Neural cell (in vitro differentiated cells): ENCODE results near the gene AFG1L. TPM values are rescaled to one million over a fixed set of nuclear protein-coding genes. Genes with fewer than 3 reads are reported as not detected.

ENCODE experiments used
- H2AFZ ChIP-seq: fragments of 200-600, 300-800 bp; sonication (generic), shearing (Covaris generic); 2 replicates; pipeline ENCODE4 v1.6.0; 2014; ENCODE audit warnings: low read depth, mild to moderate bottlenecking, antibody characterized with exemption, low read length, moderate library complexity
- H3F3A ChIP-seq: fragments of 200-600 bp; shearing (Covaris generic); 2 replicates; pipeline ENCODE4 v1.6.1; 2016; ENCODE audit warnings: mild to moderate bottlenecking, moderate library complexity, mixed read lengths, antibody characterized with exemption, low read length; ENCODE audit not compliant: insufficient read depth, poor library complexity, severe bottlenecking
- H3K27ac ChIP-seq: fragments of 200-600, 300-800 bp; sonication (generic), shearing (Covaris generic); 2 replicates; pipeline ENCODE4 v1.5.1; 2014; ENCODE audit warnings: mild to moderate bottlenecking, low read length, moderate library complexity
- H3K27me3 ChIP-seq: fragments of 300-800, 200-600 bp; sonication (generic), shearing (Covaris generic); 2 replicates; pipeline ENCODE4 v1.6.0; 2014; ENCODE audit warnings: mild to moderate bottlenecking, low read depth, low read length, moderate library complexity; ENCODE audit not compliant: insufficient read depth
- H3K36me3 ChIP-seq: fragments of 300-800, 200-600 bp; sonication (generic), shearing (Covaris generic); 2 replicates; pipeline ENCODE4 v1.5.1; 2014; ENCODE audit warnings: mild to moderate bottlenecking, antibody characterized with exemption, low read length, moderate library complexity; ENCODE audit not compliant: insufficient read depth
- H3K4me2 ChIP-seq: fragments of 300-800, 200-600 bp; sonication (generic), shearing (Covaris generic); 2 replicates; pipeline ENCODE4 v1.6.0; 2014; ENCODE audit warnings: mild to moderate bottlenecking, low read length
- H3K4me3 ChIP-seq: fragments of 300-800, 200-600 bp; sonication (generic), shearing (Covaris generic); 2 replicates; pipeline ENCODE4 v1.5.1; 2014; ENCODE audit warnings: mild to moderate bottlenecking, low read length, moderate library complexity
- H3K79me2 ChIP-seq: fragments of 200-600 bp; shearing (Covaris generic); replicated peaks from 2 replicates; pipeline ENCODE4 v1.6.0; 2014; ENCODE audit warnings: mild to moderate bottlenecking, low read length, moderate library complexity; ENCODE audit not compliant: insufficient read depth
- H3K9ac ChIP-seq: fragments of 300-800, 200-600 bp; sonication (generic), shearing (Covaris generic); 2 replicates; pipeline ENCODE4 v1.6.1; 2016; ENCODE audit warnings: mild to moderate bottlenecking, low read length, mixed read lengths
- H3K9me2 ChIP-seq: fragments of 200-600 bp; shearing (Covaris generic); 2 replicates; pipeline ENCODE4 v1.6.1; 2016; ENCODE audit warnings: mild to moderate bottlenecking, low read length, mixed read lengths; ENCODE audit not compliant: insufficient read depth
- H3K9me3 ChIP-seq: fragments of 200-600, 300-800 bp; sonication (generic), shearing (Covaris generic); 2 replicates; pipeline ENCODE4 v1.6.1; 2016; ENCODE audit warnings: mild to moderate bottlenecking, mixed run types, low read length, moderate library complexity, mixed read lengths
- H4K20me1 ChIP-seq: fragments of 200-600 bp; shearing (Covaris generic); 2 replicates; pipeline ENCODE4 v1.6.1; 2016; ENCODE audit warnings: mild to moderate bottlenecking, mixed run types; ENCODE audit not compliant: insufficient read depth
- CTCF ChIP-seq: fragments of 450-650 bp; IDR thresholded peaks from 2 replicates; pipeline ENCODE4 v1.5.1; 2014; ENCODE audit warnings: antibody characterized with exemption, mild to moderate bottlenecking, moderate library complexity; ENCODE audit not compliant: poor library complexity, severe bottlenecking
- EP300 ChIP-seq: fragments of 450-650 bp; conservative IDR thresholded peaks from 2 replicates; pipeline ENCODE4 v1.6.1; 2014; ENCODE audit warnings: antibody characterized with exemption, mild to moderate bottlenecking, moderate library complexity; ENCODE audit not compliant: poor library complexity, severe bottlenecking
- EZH2 ChIP-seq: fragments of 200-600, 300-800 bp; shearing (Covaris generic), sonication (generic); IDR thresholded peaks from 2 replicates; pipeline ENCODE4 v1.6.1; 2014; ENCODE audit warnings: antibody characterized with exemption, low read length, borderline replicate concordance, mild to moderate bottlenecking; ENCODE audit not compliant: insufficient read depth, poor library complexity, severe bottlenecking
- MXI1 ChIP-seq: fragments of 450-650 bp; conservative IDR thresholded peaks from 2 replicates; pipeline ENCODE4 v1.6.1; 2014; ENCODE audit warnings: antibody characterized with exemption, mild to moderate bottlenecking; ENCODE audit not compliant: poor library complexity, severe bottlenecking
- POLR2AphosphoS5 ChIP-seq: IDR thresholded peaks from 2 replicates; pipeline ENCODE4 v1.6.1; 2012
- RAD21 ChIP-seq: fragments of 450-650 bp; conservative IDR thresholded peaks from 2 replicates; pipeline ENCODE4 v1.6.1; 2014; ENCODE audit warnings: antibody characterized with exemption, mild to moderate bottlenecking, moderate library complexity
- REST ChIP-seq: IDR thresholded peaks from 2 replicates; pipeline ENCODE4 v1.6.1; 2012; ENCODE audit warnings: borderline replicate concordance
- SMC3 ChIP-seq: fragments of 450-650 bp; conservative IDR thresholded peaks from 2 replicates; pipeline ENCODE4 v1.6.1; 2014; ENCODE audit warnings: antibody characterized with exemption, mild to moderate bottlenecking, moderate library complexity; ENCODE audit not compliant: poor library complexity
- TAF1 ChIP-seq: IDR thresholded peaks from 2 replicates; pipeline ENCODE4 v1.6.1; 2012; ENCODE audit warnings: low read depth
- polyA plus RNA-seq: library from polyadenylated mRNA; depleted of rRNA; stranded (reverse); fragments of >200 nt; gene quantifications from 2 replicates; pipeline ENCODE4 v1.2.3, GENCODE V29; 2014

Gene AFG1L
- polyA plus RNA-seq, 1 donor from 2014 or later: 3.3 TPM

DNA sequence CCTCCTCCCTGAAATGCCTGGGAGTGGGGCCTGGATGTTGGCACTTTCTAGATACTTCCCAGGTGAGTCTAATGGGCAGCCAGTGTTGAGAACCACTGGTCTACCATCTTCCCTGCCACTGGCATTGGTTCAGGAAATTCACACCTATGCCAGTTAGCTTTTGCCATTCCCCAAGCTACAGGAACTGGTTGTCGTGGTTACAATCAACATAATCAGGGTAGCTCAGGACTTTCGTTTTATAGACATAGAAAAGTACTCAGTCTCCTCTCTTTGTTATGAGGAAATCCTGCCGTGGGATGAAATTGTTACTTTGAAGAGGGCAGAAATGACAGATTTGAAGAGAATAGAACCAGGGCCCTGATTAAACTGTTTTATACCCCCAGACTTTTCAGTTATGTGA lies 137.9 kb downstream of the AFG1L start:
- no peaks in the 10 kb centered on the region for H3K27me3 ChIP-seq
- H3K9me2 ChIP-seq: no peaks in the 10 kb centered on the region
- H3K27ac ChIP-seq: no peak overlapping the region
- H3K36me3 ChIP-seq: no peaks in the 10 kb centered on the region
- no peak overlapping the region for H2AFZ ChIP-seq
- H3F3A ChIP-seq: no peaks in the 10 kb centered on the region
- no peak for TF ChIP-seq TAF1
- no peak for TF ChIP-seq EZH2
- no peak for TF ChIP-seq CTCF
- TF ChIP-seq REST: no peak
- TF ChIP-seq SMC3: no peak
- no peak for TF ChIP-seq EP300
- TF ChIP-seq MXI1: no peak
- no peak for TF ChIP-seq RAD21
- no peak for TF ChIP-seq POLR2AphosphoS5
- no peaks in the 10 kb centered on the region for H3K9me3 ChIP-seq
- no peak overlapping the region for H3K4me2 ChIP-seq
- no peaks in the 10 kb centered on the region for H4K20me1 ChIP-seq
- H3K9ac ChIP-seq: no peak overlapping the region
- no peaks in the 10 kb centered on the region for H3K79me2 ChIP-seq
- no peak overlapping the region for H3K4me3 ChIP-seq

DNA sequence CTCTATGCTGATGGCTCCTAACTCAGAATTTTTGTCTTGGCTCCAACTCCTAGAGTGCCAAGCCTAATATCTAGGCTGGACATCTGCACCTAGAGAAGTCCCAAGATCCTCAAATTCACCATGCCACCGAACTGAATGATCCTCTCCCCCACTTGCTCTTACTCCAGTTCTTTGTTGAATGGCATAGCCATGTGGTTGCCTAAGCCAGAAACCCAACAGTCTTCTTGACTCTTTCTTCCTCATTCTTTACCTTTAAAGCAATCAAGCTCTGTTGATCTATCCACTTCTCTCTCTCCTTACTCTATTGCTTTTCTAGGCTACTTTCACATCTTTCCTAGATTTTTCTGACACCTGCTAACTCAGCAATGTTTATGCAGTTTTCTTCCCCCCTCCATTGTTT lies 139.4 kb downstream of the AFG1L start:
- TF ChIP-seq MXI1 (no peak), CTCF (no peak), REST (no peak), RAD21 (no peak), POLR2AphosphoS5 (no peak), EP300 (no peak), TAF1 (no peak)
- no peak overlapping the region for H2AFZ ChIP-seq

More for the DNA sequence above, 139.4 kb downstream of the AFG1L start:
- H4K20me1 ChIP-seq: no peaks in the 10 kb centered on the region
- no peak overlapping the region for H3K27ac ChIP-seq
- no peaks in the 10 kb centered on the region for H3K9me3 ChIP-seq
- no peak overlapping the region for H3K4me2 ChIP-seq
- H3K4me3 ChIP-seq: no peak overlapping the region
- no peaks in the 10 kb centered on the region for H3K36me3 ChIP-seq
- no peaks in the 10 kb centered on the region for H3K27me3 ChIP-seq
- H3K9me2 ChIP-seq: no peaks in the 10 kb centered on the region
- H3K79me2 ChIP-seq: no peaks in the 10 kb centered on the region
- no peak overlapping the region for H3K9ac ChIP-seq
- no peaks in the 10 kb centered on the region for H3F3A ChIP-seq
